Kidney (tissue), 14 donors: ENCODE results near the gene FERMT3. TPM values are rescaled to one million over a fixed set of nuclear protein-coding genes. Genes with fewer than 3 reads are reported as not detected.

Source experiments
- DNase-seq, 5 donors: peaks; one replicate each; pipeline ENCODE4 v3.0.0-alpha.2; 2013 to 2020
- FAIRE-seq: peaks from 2 replicates; lab custom pipeline; 2012; peaks lifted over from hg19 to GRCh38; lab: Jason Lieb, UNC
- H3K27ac ChIP-seq, 2 donors: one replicate each; pipeline ENCODE4 v1.7.0; 2013; ENCODE audit warnings: low read depth in 2 of 2, low read length in 2 of 2, inconsistent platforms in 1 of 2
- H3K27me3 ChIP-seq: one replicate; pipeline ENCODE4 v1.7.1; 2013; ENCODE audit warnings: low read length, inconsistent platforms; ENCODE audit not compliant: control insufficient read depth, insufficient read depth
- H3K36me3 ChIP-seq, 3 donors: one replicate each; pipeline versions ENCODE4 v1.7.0 to v1.7.1; 2013; ENCODE audit warnings: low read length in 3 of 3, control low read depth in 1 of 3, inconsistent platforms in 1 of 3; ENCODE audit not compliant: insufficient read depth in 3 of 3, control insufficient read depth in 2 of 3
- H3K4me1 ChIP-seq, 3 donors: one replicate each; pipeline versions ENCODE4 v1.7.0 to v1.7.1; 2013; ENCODE audit warnings: low read length in 3 of 3, inconsistent platforms in 1 of 3, low read depth in 1 of 3; ENCODE audit not compliant: control insufficient read depth in 2 of 3, insufficient read depth in 2 of 3
- H3K4me3 ChIP-seq, 3 donors: one replicate each; pipeline versions ENCODE4 v1.7.0 to v1.8.1; 2013; ENCODE audit warnings: low read length in 3 of 3, control low read depth in 1 of 3, inconsistent platforms in 1 of 3
- H3K9ac ChIP-seq, 3 donors: one replicate each; pipeline versions ENCODE4 v1.7.0 to v1.7.1; 2013; ENCODE audit warnings: low read length in 3 of 3, control low read depth in 1 of 3, inconsistent platforms in 1 of 3
- H3K9me3 ChIP-seq, 3 donors: one replicate each; pipeline versions ENCODE4 v1.7.0 to v1.7.1; 2013; ENCODE audit warnings: low read length in 3 of 3, control low read depth in 1 of 3, inconsistent platforms in 1 of 3; ENCODE audit not compliant: control insufficient read depth in 2 of 3, insufficient read depth in 1 of 3
- intact Hi-C: fragments of 100-400 bp; cut with DNase I; formaldehyde crosslinking; loops from one replicate; pipeline ENCODE4 v1.11.1; 2022
- polyA plus RNA-seq: library from polyadenylated mRNA; stranded (reverse); fragments of 350-450 nt; fragmentation: Illumina TruSeq; extraction: RNeasy Lipid Tissue Mini Kit (QIAGEN cat#74804); gene quantifications from one replicate; pipeline ENCODE4 v1.2.3, GENCODE V29; 2014; ENCODE audit warnings: low read depth, low replicate concordance; ENCODE audit not compliant: insufficient read depth
- total RNA-seq: library from RNA; stranded (reverse); fragmentation: NEBNext Ultra II Directional; extraction: Animal tissue kit (Norgen Biotek cat#: 25700); gene quantifications from one replicate; pipeline ENCODE4 v1.2.1, GENCODE V29; 2021
- TF ChIP-seq, protein P1 (sequence below): IDR thresholded peaks from 3 replicates; pipeline ENCODE4 v1.5.1; 2012; ENCODE audit warnings: mild to moderate bottlenecking, moderate library complexity, borderline replicate concordance; ENCODE audit not compliant: insufficient read depth; ENCODE audit errors: extremely low read depth
- donor health status: control.
- donor health status: control.
- donor health status: control.
- donor health status: control.
- donor health status: control.
- donor health status: DM: yes; HTN: yes; CAD: no.
- donor health status: Normal renal cell carcinoma (clear cell type).

Gene FERMT3
- total and polyA plus RNA-seq, 2 donors from 2014 or later: 11.8 to 36.3 TPM

GRCh38 chr11:64226507-64227051 is 20.1 kb downstream of the FERMT3 start:
- intact Hi-C loops: no loop called here
- no peaks in the 10 kb centered on the region for H3K36me3 ChIP-seq
- no peaks in the 10 kb centered on the region for H3K27me3 ChIP-seq
- H3K4me3 ChIP-seq: peak overlapping the region; percentile 58 to 91 (median 86)
- DNase-seq (peak in 2 of 5 donors; percentile 78 to 91), FAIRE-seq (no peak)
- TF ChIP-seq, protein P1, sequence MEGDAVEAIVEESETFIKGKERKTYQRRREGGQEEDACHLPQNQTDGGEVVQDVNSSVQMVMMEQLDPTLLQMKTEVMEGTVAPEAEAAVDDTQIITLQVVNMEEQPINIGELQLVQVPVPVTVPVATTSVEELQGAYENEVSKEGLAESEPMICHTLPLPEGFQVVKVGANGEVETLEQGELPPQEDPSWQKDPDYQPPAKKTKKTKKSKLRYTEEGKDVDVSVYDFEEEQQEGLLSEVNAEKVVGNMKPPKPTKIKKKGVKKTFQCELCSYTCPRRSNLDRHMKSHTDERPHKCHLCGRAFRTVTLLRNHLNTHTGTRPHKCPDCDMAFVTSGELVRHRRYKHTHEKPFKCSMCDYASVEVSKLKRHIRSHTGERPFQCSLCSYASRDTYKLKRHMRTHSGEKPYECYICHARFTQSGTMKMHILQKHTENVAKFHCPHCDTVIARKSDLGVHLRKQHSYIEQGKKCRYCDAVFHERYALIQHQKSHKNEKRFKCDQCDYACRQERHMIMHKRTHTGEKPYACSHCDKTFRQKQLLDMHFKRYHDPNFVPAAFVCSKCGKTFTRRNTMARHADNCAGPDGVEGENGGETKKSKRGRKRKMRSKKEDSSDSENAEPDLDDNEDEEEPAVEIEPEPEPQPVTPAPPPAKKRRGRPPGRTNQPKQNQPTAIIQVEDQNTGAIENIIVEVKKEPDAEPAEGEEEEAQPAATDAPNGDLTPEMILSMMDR: no peak
- H3K9me3 ChIP-seq: no peaks in the 10 kb centered on the region
- H3K4me1 ChIP-seq: peaks cover 0 to 28% (median 21%) of the 10 kb centered on the region in 3 donors
- peak overlapping the region; percentile 51 to 98 (median 90) for H3K9ac ChIP-seq
- H3K27ac ChIP-seq: peak overlapping the region; percentile 97

GRCh38 chr11:64227405-64227956 is 21.0 kb downstream of the FERMT3 start:
- intact Hi-C loops: no loop called here
- no peak for DNase-seq
- Histone ChIP-seq H3K27me3 (no peaks in the 10 kb centered on the region), H3K9me3 (no peaks in the 10 kb centered on the region), H3K27ac (peak overlapping the region; percentile 64 to 97), H3K4me1 (peaks cover 0 to 35% (median 21%) of the 10 kb centered on the region in 3 donors), H3K36me3 (no peaks in the 10 kb centered on the region), H3K9ac (peak overlapping the region in 1 of 3 donors; percentile 90), H3K4me3 (peak overlapping the region in 2 of 3 donors; percentile 86 to 91)
- TF ChIP-seq, protein P1: no peak
- FAIRE-seq: no peak

- FAIRE-seq (no peak), DNase-seq (peak in 1 of 5 donors; percentile 74)
- Histone ChIP-seq H3K9me3 (no peaks in the 10 kb centered on the region), H3K4me1 (peaks cover 0 to 45% (median 27%) of the 10 kb centered on the region in 3 donors), H3K4me3 (peak overlapping the region in 1 of 3 donors; percentile 73), H3K27me3 (no peaks in the 10 kb centered on the region), H3K9ac (peak overlapping the region in 1 of 3 donors; percentile 15), H3K36me3 (no peaks in the 10 kb centered on the region), H3K27ac (peak overlapping the region in 1 of 2 donors; percentile 96)
- intact Hi-C loops: no loop called here
- TF ChIP-seq, protein P1: no peak
Measured at GRCh38 chr11:64229090-64229743, 22.7 kb downstream of the FERMT3 start.
